Transverse colon (tissue), 4 donors: ENCODE results near the gene ASCL5. TPM values are rescaled to one million over a fixed set of nuclear protein-coding genes. Genes with fewer than 3 reads are reported as not detected.

Experiments used
- DNase-seq: peaks from one replicate; pipeline ENCODE4 v3.0.0-alpha.2; 2019
- H3K27ac ChIP-seq, 4 donors: fragments of 200-600 bp; sonication (generic); 2 replicates each; pipeline ENCODE4 v1.5.1; 2016 to 2018; ENCODE audit warnings: inconsistent platforms in 4 of 4
- H3K27me3 ChIP-seq: fragments of 200-600 bp; sonication (generic); 2 replicates; pipeline ENCODE4 v1.5.1; 2017; ENCODE audit warnings: inconsistent platforms
- H3K36me3 ChIP-seq, 4 donors: fragments of 200-600 bp; sonication (generic); 2 replicates each; pipeline ENCODE4 v1.5.1; 2017 to 2019; ENCODE audit warnings: inconsistent platforms in 4 of 4
- H3K4me1 ChIP-seq, 4 donors: fragments of 200-600 bp; sonication (generic); 2 replicates each; pipeline ENCODE4 v1.5.1; 2017 to 2020; ENCODE audit warnings: inconsistent platforms in 4 of 4
- H3K4me3 ChIP-seq, 4 donors: fragments of 200-600 bp; sonication (generic); 1 replicate in 1 of 4; 2 replicates in 3 of 4; pipeline versions ENCODE4 v1.5.1 to v1.6.1; 2017 to 2019; ENCODE audit warnings: inconsistent platforms in 4 of 4
- H3K9me3 ChIP-seq, 2 donors: fragments of 200-600 bp; sonication (generic); 2 replicates each; pipeline ENCODE4 v1.5.1; 2017 to 2019; ENCODE audit warnings: inconsistent platforms in 2 of 2
- EP300 ChIP-seq: sonication (generic); formaldehyde crosslinking; IDR thresholded peaks from one replicate; pipeline ENCODE4 v1.6.1; 2017; ENCODE audit warnings: antibody characterized with exemption, low read depth
- POLR2A ChIP-seq: fragments of 450-650 bp; IDR thresholded peaks from one replicate; pipeline ENCODE4 v1.6.1; 2016; ENCODE audit warnings: antibody characterized with exemption, mild to moderate bottlenecking, moderate library complexity
- POLR2AphosphoS5 ChIP-seq, 3 donors: sonication (generic); formaldehyde crosslinking; IDR thresholded peaks; one replicate each; pipeline ENCODE4 v1.6.1; 2016; ENCODE audit warnings: antibody characterized with exemption in 3 of 3
- WGBS, 2 donors: methylation state at CpG; one replicate each; pipeline ENCODE4 v1.1.5; 2018; ENCODE audit warnings: low coverage in 1 of 2; 5-methylcytosine and 5-hydroxymethylcytosine counted together
- in situ Hi-C, 4 donors: fragments of 200-750 bp; cut with MboI; loops; one replicate each; pipeline versions ENCODE4 v1.15.0 to v1.15.1; 2017; ENCODE audit warnings: low sequenced_read_pairs in 3 of 4, low pct_ligation_motif_present in 1 of 4, low pct_unique_long_range_greater_than_20kb in 1 of 4
- intact Hi-C: fragments of 100-400 bp; cut with DNase I; formaldehyde crosslinking; loops from one replicate; pipeline ENCODE4 v1.15.1; 2023; ENCODE audit warnings: low total_unique reads
- total RNA-seq, 4 donors: library from RNA; depleted of rRNA; stranded (reverse); fragments of >200 nt; gene quantifications; one replicate each; pipeline ENCODE4 v1.1.0, GENCODE V29; 2016
- TF ChIP-seq, protein P1 (sequence below), 5 experiments: fragments of 200-600 bp in 3 of 5; fragments of 450-650 bp in 2 of 5; sonication (generic) in 3 of 5; IDR thresholded peaks; 1 replicate in 2 of 5; 2 replicates in 3 of 5; pipeline ENCODE4 v1.5.1; 2016 to 2017; ENCODE audit warnings: antibody characterized with exemption in 5 of 5, inconsistent platforms in 3 of 5, mild to moderate bottlenecking in 2 of 5, moderate library complexity in 1 of 5

Gene ASCL5
- total RNA-seq, 4 donors from 2014 or later, result not detected

GRCh38 chr1:201111672-201112071, 15.3 kb downstream of the ASCL5 start:
- 93% methylated on average over 3 of the region's 3 CpGs; no CpG with 5 or more reads in 1 of the 2 donors for WGBS, 2 donors
- intact Hi-C loops, result loop anchor here (5.0 kb wide), 1 partner anchor 139 kb away; no protein-coding TSS in a partner anchor
- no peaks in the 10 kb centered on the region for H3K36me3 ChIP-seq
- in situ Hi-C loops, result loop anchor here in 2 of 4 donors (10.0 to 25.0 kb wide), 2 partner anchors 124 to 137 kb away; no protein-coding TSS in a partner anchor
- H3K4me3 ChIP-seq, result no peak overlapping the region
- peaks cover 4% of the 10 kb centered on the region for H3K27me3 ChIP-seq
- H3K27ac ChIP-seq, result no peak overlapping the region
- peaks cover 0 to 11% (median 7%) of the 10 kb centered on the region in 4 donors for H3K4me1 ChIP-seq
- H3K9me3 ChIP-seq, result no peaks in the 10 kb centered on the region
- TF ChIP-seq POLR2AphosphoS5 (IDR thresholded peaks at IDR 0.05) (no peak), EP300 (no peak), POLR2A (no peak)
- TF ChIP-seq, protein P1, sequence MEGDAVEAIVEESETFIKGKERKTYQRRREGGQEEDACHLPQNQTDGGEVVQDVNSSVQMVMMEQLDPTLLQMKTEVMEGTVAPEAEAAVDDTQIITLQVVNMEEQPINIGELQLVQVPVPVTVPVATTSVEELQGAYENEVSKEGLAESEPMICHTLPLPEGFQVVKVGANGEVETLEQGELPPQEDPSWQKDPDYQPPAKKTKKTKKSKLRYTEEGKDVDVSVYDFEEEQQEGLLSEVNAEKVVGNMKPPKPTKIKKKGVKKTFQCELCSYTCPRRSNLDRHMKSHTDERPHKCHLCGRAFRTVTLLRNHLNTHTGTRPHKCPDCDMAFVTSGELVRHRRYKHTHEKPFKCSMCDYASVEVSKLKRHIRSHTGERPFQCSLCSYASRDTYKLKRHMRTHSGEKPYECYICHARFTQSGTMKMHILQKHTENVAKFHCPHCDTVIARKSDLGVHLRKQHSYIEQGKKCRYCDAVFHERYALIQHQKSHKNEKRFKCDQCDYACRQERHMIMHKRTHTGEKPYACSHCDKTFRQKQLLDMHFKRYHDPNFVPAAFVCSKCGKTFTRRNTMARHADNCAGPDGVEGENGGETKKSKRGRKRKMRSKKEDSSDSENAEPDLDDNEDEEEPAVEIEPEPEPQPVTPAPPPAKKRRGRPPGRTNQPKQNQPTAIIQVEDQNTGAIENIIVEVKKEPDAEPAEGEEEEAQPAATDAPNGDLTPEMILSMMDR (IDR thresholded peaks at IDR 0.05), result no peak
- DNase-seq, result no peak

DNA sequence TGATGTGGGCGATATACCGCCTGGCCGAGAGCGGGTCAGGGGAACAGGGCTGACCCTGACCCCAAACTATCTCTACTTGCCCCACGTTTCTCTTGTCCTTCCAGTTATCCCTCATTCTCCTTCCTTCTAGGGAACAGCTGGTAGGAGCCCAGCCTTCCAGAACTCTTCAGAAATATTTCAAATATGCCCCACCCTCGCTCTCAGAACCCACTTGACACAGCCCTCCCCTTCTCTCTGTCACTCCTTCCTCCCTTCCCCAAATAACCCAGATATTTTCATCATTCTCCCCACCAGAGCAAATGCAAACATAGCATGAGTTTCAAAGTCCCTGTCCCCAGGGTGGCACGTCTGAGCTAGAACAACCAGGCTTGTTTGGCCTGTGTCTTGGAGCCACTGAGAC, 15.8 kb downstream of the ASCL5 start:
- Histone ChIP-seq H3K27me3 (peaks cover 4% of the 10 kb centered on the region), H3K4me1 (peaks cover 0 to 11% (median 7%) of the 10 kb centered on the region in 4 donors), H3K36me3 (no peaks in the 10 kb centered on the region), H3K27ac (no peak overlapping the region), H3K4me3 (no peak overlapping the region), H3K9me3 (no peaks in the 10 kb centered on the region)
- in situ Hi-C loops (loop anchor here in 2 of 4 donors (10.0 to 25.0 kb wide), 2 partner anchors 124 to 136 kb away; no protein-coding TSS in a partner anchor), intact Hi-C loops (loop anchor here (5.0 kb wide), 1 partner anchor 139 kb away; no protein-coding TSS in a partner anchor)
- no peak for TF ChIP-seq POLR2AphosphoS5 (IDR thresholded peaks at IDR 0.05)
- WGBS, 2 donors, result 72 to 75% methylated on average over 7 of the region's 7 CpGs
- no peak for DNase-seq

GRCh38 chr1:201110616-201111015, 16.4 kb downstream of the ASCL5 start:
- Histone ChIP-seq H3K4me1 (peaks cover 0 to 11% (median 7%) of the 10 kb centered on the region in 4 donors), H3K4me3 (no peak overlapping the region), H3K27me3 (peaks cover 4% of the 10 kb centered on the region), H3K27ac (no peak overlapping the region), H3K9me3 (no peaks in the 10 kb centered on the region), H3K36me3 (no peaks in the 10 kb centered on the region)
- TF ChIP-seq POLR2AphosphoS5 (IDR thresholded peaks at IDR 0.05) (no peak), POLR2A (no peak), EP300 (no peak)
- TF ChIP-seq, protein P1 (IDR thresholded peaks at IDR 0.05), result no peak
- in situ Hi-C loops (loop anchor here in 2 of 4 donors (10.0 to 25.0 kb wide), 2 partner anchors 123 to 136 kb away; no protein-coding TSS in a partner anchor), intact Hi-C loops (loop anchor here (5.0 kb wide), 1 partner anchor 138 kb away; no protein-coding TSS in a partner anchor)
- no peak for DNase-seq
- 86 to 88% methylated on average over 3 to 5 of the region's 5 CpGs for WGBS, 2 donors

GRCh38 chr1:201110138-201110537, 16.8 kb downstream of the ASCL5 start:
- Histone ChIP-seq H3K9me3 (no peaks in the 10 kb centered on the region), H3K36me3 (no peaks in the 10 kb centered on the region), H3K4me1 (peaks cover 0 to 11% (median 6%) of the 10 kb centered on the region in 4 donors), H3K27ac (no peak overlapping the region), H3K27me3 (peaks cover 2% of the 10 kb centered on the region), H3K4me3 (no peak overlapping the region)
- TF ChIP-seq, protein P1 (IDR thresholded peaks at IDR 0.05), result no peak
- TF ChIP-seq POLR2A, result no peak
- TF ChIP-seq EP300, result no peak
- TF ChIP-seq POLR2AphosphoS5 (IDR thresholded peaks at IDR 0.05), result no peak
- 91% methylated on average over 10 of the region's 10 CpGs; no CpG with 5 or more reads in 1 of the 2 donors for WGBS, 2 donors
- intact Hi-C loops, result loop anchor here (5.0 kb wide), 1 partner anchor 138 kb away; no protein-coding TSS in a partner anchor
- no peak for DNase-seq
- in situ Hi-C loops, result loop anchor here in 2 of 4 donors (10.0 to 25.0 kb wide), 2 partner anchors 123 to 135 kb away; no protein-coding TSS in a partner anchor
